PC-3 (cell line): ENCODE measurements around the gene MRM2.

Experiments used
- EZH2 ChIP-seq: fragments of 300-600 bp; sonication (generic); IDR thresholded peaks from one replicate; pipeline ENCODE4 v1.6.1; 2017; ENCODE audit warnings: antibody characterized with exemption, mild to moderate bottlenecking, low read length; ENCODE audit not compliant: unreplicated experiment
- TF ChIP-seq, protein P1 (sequence below): fragments of 300-600 bp; sonication (generic); conservative IDR thresholded peaks from 2 replicates; pipeline ENCODE4 v1.5.1; 2017; ENCODE audit warnings: antibody characterized with exemption, low read depth, mild to moderate bottlenecking, low read length

DNA sequence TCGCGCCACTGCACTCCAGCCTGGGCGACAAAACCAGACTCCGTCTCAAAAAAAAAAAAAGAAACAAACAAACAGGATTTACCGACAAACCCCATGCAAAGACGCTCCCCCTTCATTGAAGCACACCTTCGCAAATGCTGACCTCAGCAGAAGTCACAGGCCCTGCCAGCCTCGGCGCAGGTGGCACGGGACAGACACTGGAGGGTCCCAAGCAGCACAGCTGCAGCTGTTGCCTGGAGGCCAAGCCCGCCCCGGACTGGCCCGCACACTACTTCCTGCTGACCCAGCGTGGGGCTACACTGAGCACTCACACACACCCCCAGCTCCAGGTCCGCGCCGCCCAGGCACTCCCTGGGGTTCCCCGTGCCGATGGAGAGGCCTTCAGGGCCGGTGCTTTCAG is 41.1 kb upstream of the MRM2 start:
- TF ChIP-seq, protein P1, sequence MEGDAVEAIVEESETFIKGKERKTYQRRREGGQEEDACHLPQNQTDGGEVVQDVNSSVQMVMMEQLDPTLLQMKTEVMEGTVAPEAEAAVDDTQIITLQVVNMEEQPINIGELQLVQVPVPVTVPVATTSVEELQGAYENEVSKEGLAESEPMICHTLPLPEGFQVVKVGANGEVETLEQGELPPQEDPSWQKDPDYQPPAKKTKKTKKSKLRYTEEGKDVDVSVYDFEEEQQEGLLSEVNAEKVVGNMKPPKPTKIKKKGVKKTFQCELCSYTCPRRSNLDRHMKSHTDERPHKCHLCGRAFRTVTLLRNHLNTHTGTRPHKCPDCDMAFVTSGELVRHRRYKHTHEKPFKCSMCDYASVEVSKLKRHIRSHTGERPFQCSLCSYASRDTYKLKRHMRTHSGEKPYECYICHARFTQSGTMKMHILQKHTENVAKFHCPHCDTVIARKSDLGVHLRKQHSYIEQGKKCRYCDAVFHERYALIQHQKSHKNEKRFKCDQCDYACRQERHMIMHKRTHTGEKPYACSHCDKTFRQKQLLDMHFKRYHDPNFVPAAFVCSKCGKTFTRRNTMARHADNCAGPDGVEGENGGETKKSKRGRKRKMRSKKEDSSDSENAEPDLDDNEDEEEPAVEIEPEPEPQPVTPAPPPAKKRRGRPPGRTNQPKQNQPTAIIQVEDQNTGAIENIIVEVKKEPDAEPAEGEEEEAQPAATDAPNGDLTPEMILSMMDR, result no peak
- no peak for TF ChIP-seq EZH2
